Measurements from ENCODE around the gene LPAR6.
"Not testable (repeated sequence)": the region's sequence is repeated elsewhere in the genome, so short reads cannot be mapped to it uniquely, and the experiment has no call there.

LPAR6 gene, protein sequence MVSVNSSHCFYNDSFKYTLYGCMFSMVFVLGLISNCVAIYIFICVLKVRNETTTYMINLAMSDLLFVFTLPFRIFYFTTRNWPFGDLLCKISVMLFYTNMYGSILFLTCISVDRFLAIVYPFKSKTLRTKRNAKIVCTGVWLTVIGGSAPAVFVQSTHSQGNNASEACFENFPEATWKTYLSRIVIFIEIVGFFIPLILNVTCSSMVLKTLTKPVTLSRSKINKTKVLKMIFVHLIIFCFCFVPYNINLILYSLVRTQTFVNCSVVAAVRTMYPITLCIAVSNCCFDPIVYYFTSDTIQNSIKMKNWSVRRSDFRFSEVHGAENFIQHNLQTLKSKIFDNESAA

DNA sequence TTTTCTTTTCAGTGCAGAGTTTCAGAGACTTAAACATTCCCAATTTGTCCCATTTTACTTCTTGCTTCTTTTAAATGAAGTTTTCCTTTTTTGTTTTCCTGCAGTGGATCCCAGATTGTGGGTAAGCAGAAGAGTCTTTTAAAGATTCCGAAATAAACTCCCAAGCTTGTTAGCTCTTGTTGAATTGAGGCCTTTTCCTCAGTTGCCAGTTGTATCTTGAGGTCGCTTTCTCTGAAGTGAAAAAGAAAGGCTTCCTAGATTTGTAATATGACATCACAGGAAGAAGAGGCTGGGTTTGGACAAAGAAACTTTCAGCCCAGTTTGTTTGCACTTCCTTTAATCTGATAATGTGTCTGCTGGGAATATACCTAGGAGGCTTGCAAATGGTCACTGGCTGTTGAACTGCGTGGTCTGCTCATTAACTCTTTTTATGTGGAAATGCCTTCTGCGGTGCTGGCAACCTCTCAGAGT is at the start of gene LPAR6:
LPAR6 (minus strand) TSS at position 233 of the 471 bp plus-strand sequence. CDS start 690 bp downstream, outside the sequence.
- no peak for DNase-seq

DNA sequence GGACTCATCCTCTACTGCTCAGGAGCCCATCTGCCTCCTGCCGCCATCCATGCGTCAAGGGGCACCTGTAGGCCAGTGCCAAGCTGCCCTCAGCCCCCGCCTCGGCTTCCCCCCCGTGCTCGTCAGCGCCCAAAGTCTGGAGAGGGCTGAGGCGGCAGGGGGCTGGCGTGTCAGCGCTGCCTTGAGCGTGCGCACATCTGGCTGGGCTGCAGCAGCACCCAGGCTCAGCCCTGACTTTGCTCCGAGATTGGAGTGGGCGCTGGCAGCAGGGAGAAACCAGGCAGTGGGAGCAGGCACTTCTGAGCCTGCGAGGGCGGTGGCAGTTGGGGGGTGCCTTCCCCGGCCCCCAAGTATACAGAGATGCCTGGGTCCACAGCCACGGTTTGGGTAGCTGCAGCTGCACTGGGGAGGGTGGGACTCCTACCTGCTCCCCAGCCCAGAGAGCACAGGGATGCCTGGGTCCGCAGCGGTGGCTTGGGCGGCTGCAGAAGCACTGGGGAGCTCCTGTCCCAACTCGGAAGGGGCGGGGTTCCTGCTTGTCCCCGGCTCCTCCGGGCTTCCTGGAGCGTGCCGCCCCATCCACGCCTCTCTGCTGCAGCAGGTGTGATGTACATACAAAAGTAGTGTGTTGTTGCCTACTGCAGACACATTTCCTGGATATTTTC is 44.8 kb upstream of the LPAR6 start:
- DNase-seq = no peak

DNA sequence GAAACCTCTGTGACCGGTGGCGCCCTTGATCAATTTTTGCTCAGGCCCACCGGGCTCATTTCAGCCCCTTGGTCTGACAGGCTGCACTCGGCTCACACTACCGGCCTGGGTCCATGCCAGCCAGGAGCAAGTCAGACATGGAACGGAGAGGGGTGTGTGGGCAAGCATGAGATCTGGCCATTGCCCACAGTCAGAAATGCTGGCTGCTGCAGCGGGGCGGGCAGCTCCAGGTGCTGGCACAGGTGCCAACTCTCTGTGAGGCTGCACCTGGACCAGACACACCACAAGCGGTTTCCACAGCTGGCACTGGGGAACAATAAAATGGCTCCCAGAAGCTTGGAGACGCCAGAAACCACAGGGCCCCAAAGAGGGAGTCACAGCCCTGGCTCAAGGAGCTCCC is 43.6 kb upstream of the LPAR6 start:
- DNase-seq = no peak

DNA sequence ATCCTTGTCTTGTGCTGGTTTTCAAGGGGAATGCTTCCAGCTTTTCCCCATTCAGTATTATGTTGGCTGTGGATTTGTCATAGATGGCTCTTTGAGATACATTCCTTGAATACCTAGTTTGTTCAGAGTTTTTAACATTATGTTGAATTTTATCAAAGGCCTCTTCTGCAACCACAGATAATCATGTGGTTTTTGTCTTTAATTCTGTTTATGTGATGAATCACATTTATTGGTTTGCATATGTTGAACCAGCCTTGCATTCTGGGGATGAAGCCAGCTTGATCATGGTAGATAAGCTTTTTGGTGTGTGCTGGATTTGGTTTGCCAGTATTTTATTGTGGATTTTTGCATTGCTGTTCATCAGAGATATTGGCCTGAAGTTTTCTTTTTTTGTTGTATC is 38.3 kb upstream of the LPAR6 start:
- DNase-seq = not testable (repeated sequence)

DNA sequence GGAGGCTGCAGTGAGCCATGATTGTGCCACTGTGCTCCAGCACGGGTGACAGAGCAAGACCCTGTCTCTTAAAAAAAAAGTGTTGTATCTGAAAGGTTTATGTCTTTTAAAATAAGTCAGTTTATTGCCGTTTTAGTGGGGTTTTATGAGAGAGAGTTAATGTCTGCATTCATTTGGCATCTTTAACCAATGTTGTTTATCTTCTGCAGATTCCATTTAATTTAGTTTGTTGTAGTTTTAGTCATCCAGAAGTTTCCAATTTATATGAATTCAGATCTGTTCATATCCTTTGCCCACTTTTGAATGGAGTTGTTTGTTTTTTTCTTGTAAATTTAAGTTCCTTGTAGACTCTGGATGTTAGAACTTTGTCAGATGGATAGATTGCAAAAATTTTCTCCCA is 36.7 kb upstream of the LPAR6 start:
- DNase-seq = no peak

DNA sequence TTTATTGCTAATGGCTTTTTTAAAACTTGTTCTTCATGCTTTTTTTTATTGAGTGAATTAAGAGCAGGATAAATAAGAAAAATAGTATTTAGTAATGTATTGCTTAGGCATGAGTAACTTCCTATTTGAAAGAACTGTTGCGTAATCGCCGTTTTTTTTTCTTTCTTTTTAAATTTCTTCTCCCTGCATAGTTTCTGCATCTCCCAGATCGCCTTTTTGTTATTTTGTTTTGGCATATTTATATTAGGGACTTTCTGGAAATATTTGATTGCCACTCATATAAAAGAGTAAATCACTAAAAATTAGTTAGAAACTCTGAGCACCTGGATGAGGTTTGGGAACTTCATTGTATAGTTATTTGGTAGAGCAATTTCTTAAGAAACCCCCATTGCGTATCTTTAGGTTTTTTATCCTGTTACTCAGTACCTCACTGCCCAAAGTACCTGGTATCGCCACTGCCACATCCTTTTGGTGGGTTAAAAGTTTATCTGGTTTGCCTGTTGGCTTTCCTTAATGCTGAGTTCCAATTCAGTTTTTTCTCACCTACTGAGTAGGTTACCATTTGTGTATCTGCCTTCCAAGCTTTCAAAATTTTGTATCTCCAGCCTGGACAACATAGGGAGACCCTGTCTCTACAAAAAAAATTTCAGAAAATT is 36.2 kb upstream of the LPAR6 start:
- no peak for DNase-seq

DNA sequence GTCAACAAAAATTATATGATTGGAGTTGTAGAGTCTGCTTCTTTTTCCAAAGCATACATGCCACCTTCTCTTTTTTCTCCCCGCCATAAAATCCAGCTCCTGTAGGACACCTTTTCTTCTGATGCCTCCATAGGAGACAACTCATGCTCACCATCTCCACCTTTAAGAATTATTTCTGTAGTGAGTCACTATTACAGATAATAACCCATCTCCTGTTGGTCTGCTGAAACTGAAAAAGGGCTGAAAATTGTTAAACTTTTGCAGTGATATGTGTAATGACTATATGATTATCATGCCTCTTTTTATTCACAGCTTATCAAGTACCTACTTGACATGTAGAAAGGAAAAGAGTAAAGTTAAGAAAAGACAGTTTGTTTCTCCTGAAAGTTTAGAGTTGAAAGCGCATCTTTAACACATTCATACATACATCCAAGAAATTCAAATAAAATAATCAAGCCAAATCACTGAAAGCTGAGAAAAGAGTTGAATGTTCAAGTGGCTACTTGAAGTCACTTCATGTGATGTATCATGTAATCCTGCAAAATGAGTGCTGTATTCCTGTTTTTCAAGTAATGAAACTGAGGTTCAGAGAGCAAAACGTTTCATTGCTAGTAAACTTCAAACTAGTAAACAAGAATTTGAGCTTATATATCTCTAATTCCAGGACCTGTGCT is 35.5 kb upstream of the LPAR6 start:
- no peak for DNase-seq

DNA sequence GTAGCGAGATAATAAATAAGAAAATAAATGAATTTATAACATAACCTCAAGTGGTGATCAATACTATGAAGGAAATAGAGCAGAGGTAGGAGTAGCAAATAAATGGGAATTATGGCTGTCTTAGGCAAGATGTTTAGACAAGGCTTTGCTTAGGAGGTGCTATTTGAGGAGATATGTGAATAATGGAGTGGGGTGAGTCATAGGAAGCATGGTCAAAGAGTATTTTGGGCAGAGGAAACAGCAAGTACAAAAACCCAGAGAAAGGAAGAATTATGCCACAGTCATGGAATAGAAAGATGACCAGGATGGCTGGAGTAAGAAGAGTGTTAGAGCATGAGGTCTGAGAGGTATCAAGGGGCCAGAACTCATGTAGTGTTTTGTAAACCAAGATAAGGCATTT is 33.6 kb upstream of the LPAR6 start:
- no peak for DNase-seq

DNA sequence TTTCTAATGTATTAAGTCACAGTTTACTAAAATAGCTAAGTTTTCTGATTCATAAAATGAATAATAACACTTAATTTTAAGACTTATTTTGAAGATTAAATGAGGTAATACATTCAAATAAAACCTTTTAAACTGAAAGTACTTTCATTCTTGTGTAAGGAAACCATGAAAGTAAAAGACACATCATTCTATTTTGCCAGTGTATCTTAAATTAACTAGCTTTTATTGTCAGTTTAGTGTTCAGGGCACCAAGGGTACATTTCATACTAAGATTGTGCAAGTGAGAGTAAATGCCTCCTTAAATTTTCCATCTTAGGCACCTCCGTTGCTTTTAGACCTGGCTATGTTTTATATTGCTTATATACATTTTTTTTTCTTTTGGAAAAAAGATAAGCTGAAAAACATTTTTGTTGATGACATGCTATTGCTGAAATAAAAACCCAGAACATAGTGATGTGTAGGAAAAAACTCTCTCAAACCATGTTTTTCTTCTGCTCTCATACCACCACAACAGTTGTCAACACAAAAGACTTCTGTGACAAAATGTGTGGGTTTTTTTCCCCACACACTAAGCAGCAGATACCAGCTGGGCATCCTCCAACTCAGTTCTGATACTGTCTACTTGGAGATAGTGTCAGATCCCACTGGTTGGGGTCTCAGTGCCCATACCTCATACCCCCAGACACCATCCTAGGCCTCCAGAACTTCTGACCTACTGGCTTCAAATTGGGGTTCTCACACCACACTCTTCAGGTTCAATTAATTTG is 30.7 kb upstream of the LPAR6 start:
- DNase-seq = no peak

DNA sequence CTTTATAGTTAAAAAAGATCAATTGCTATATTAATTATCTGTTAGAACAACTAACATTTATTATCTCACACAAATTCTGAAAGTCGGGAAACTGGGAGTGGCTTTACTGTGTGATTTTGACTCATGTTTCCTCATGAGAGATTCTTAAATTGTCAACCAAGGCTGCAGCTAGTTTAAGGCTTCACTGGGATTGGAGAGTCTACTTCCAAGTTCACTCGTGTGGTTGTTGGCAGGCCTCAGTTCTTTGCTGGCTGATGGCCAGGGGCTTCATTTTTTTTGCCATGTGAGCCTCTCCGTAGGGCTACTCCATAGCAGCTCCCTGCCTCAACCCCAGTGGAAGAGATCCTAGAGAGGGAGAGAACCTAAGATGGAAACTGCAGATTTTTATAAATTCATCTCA is 24.5 kb upstream of the LPAR6 start:
- no peak for DNase-seq

DNA sequence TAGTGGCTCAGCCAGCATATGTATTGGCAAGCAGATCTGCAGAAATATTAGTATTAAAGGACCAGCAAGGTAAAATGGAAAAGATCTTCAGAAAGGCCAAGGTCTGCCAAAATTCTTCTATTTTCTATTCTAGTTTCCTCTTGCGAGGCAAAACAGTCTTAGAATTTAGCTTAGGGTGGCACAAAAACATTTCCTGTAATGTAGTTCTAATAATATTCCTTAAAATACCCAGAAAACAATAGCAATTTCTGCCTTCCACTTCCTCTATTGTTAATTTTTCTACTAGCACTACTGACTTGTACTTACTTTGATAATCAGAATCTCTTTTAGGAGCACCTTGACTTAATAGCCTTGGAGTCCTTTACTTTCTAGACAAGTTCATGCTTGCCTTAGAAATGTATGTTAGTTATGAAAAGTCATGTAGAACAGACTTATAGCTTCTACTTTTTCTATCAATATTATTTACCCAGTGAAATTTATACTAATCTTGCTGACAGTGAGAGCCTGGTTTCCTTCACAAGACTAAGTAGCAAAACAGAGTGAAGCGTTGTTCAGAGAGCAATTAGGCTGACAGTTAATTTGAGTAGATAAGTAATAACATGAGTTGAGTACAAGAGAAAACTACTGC is 23.9 kb upstream of the LPAR6 start:
- no peak for DNase-seq

DNA sequence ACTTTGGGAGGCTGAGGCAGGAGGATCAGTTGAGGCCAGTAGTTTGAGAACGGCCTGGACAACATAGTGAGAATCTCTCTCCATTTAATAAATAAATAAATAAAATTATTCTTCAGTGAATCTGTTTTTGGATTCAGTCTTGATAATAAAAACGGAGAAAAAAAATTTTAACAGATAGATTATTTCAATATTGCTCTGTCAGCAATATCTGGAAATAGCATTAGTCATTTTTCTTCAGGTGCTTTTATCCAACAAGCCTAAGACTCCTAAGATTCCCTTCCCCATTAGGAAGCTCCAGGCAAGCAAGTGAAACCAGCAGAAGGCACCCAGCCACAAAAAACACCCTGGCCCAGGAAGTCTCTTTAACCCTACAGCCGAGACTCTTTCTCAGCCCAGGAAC is 21.3 kb upstream of the LPAR6 start:
- DNase-seq = no peak

DNA sequence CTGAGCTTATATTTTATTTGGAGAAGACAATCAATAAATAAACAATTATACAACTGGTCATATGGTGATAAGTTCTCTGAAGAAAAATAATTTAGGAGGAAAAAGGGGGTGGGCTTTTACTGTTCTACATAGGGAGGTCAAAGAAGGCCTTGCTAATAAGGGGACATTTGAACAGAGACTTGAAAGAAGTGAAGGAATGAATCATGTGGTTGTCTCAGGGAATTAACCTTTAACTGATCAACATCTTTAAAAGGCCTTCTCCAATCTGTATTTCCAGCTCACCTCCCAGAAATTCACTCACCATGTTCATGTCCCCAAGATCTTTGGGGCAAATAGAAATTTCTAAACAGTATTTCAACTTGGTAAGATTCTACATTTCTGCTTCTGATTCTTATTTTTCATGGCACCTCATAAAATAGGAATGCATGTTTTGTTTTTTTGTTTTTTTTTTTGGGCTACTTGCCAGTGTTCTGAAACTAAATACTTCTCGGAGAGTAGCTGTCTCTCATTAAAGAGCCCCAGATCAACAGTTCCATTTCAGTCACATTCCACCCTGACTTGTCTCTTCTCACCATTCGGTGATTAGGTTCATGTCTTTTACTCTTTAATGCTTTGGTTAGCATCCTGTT is 19.2 kb upstream of the LPAR6 start:
- DNase-seq = no peak

DNA sequence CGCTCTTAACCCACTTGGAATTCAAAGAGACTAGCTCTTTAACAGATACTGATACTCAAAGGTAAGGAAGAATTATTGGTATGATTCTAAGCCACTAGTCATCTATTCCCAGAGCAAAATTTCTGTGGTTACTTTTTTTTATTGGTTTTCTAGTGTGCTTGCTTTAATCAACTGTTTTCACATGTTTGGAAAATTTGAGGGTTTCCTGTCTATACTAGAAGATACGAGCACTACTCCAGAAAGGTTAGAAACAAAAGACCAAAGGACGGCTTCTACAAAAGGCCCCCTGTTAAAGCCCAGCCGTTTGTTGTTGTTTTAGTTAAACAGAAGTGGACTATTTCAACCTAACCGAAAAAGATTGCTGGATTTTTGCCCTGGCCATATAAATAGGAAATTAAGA is 18.5 kb upstream of the LPAR6 start:
- DNase-seq = no peak

DNA sequence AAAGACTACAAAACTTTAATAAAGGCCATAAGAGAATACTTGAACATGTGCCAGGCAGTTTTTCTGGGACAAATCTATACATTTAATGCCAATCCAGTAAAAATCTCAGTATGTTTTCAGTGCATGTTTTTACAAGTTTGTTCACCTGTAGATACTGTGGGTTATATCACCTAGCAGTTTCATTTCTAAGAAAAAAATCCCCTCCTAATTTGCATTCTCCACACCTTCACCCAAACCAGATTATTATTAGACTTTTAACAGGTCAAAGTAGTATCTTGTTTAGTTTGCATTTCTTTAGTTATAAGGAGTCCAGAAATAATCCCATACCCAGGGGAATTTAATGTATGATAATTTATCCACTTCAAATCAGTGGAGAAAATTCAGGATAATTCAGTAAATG is 17.0 kb upstream of the LPAR6 start:
- DNase-seq = no peak

DNA sequence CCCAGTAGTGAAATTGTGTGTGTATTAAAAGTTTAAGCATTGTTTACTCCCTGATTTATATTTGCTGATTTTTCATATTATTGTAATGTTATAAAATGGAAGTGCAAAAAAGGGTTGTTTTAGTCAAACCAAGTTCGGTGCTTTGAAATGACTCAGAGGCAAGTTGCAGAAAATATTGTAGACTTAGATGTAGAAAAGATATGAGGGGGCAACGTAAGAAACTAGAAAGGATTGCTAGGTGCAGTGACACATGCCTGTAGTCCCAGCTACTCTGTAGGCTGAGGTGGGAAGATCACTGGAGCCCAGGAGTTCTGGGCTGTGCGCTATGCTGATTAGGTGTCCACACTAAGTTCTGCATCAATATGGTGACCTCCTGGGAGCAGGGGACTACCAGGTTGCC is 16.1 kb upstream of the LPAR6 start:
- no peak for DNase-seq

DNA sequence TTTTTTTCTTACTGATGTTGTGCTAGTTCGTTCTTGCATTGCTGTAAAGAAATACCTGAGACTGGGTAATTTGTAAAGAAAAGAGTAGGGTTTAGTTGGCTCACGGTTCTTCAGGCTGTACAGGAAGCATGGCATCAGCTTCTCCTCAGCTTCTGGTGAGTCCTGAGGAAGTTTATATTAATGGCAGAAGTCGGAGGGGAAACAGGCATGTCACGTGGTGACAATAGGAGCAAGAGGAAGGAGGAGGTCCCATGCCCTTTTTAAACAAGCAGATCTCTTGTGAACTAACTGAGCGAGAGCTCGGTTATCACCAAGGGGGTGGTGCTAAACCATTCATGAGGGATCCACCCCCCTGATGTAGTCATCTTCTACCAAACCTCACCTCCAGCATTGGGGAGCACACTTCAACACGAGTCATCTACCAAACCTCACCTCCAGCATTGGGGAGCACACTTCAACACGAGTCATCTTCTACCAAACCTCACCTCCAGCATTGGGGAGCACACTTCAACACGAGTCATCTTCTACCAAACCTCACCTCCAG is 13.9 kb upstream of the LPAR6 start:
- DNase-seq = not testable (repeated sequence)

DNA sequence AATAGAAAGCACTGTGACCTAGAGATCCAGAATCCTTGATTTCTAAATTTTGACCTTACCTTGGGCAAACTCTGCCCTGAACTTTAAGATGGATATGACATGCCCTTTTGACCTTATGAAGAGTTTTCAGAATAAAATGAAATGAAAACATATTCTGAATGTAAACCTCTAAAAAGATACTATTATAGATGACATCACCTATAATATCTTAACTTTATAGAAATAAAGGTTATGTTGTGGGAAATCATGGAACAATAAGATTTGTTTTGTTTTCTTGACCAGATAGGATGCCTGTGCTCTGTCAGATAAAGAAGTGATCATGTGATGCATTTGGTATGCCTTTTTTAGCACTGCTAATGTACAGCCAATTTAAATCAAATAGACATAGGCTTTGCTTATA is 13.1 kb upstream of the LPAR6 start:
- DNase-seq = no peak

DNA sequence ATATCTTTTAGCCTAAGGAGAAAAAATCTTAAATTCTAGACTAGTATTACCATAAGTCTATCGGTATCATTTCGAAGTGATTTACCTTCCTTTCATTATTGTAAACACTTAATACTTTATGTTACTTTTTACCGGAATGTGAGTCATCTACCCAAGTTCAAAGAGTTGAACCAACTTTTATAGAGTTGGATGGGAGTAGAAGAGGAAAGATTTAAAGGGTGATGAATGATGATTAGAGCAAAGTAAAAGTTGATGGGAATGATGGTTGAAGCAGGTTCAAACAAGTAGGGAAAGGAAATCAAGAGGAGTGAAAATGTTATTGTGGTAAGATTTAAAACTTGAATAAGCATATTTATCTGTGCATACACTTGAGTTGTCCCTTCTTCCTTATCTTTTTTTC is 11.3 kb upstream of the LPAR6 start:
- DNase-seq = no peak

DNA sequence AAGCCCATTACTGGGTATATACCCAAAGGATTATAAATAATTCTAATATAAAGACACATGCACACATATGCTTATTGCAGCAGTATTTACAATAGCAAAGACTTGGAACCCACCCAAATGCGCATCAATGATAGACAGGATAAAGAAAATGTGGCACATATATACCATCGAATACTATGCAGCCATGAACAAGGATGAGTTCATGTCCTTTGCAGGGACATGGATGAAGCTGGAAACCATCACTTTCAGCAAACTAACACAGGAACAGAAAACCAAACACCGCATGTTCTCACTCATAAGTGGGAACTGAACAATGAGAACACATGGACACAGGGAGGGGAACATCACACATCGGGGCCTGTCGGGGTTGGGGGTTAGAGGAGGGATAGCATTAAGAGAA is 9.1 kb upstream of the LPAR6 start:
- not testable (repeated sequence) for DNase-seq

DNA sequence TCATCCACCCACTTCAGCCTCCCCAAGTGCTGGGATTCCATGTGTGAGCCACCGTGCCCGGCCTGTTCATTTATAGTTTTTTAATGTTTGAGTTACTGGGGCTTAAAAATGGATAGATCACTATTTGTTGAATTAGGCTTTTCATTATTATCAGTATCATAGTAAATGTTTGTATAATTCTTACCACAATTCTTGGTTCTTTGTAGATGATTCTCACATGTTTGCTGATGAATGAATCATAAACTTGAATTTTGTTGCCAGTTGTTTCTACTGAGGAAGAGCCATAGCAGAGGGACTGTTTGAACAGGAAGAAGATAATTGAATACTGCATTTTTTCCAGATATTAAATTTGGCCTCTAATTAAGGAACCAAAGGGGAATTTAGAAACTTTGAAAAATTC is 2.6 kb upstream of the LPAR6 start:
- DNase-seq = no peak

All from stimulated activated CD4-positive, alpha-beta T cell treated with anti-CD3 and anti-CD28 coated beads, Interleukin-15, amount 100 ng/mL, for 24 hours (primary cell).